IMR-90 (cell line): ENCODE results near the gene ZNF329. TPM values are rescaled to one million over a fixed set of nuclear protein-coding genes. Genes with fewer than 3 reads are reported as not detected.

ENCODE experiments used
- ATAC-seq: fragments of 200-7000 bp; cut with Tn5 transposase; 2 replicates; pipeline ENCODE4 v1.9.1; 2020; ENCODE audit warnings: low read depth, mild to moderate bottlenecking, moderate library complexity
- BruUV-seq: library from RNA; stranded (reverse); fragments of 400-500 nt; replicated peaks from 2 replicates; lab custom pipeline; 2021; lab: Mats Ljungman, UMichigan
- CTCF ChIA-PET: fragments of 300-600 bp; formaldehyde crosslinking; extraction: SDS; loops from one replicate; lab custom pipeline; 2021; ENCODE audit warnings: antibody characterized with exemption; lab: Yijun Ruan, JAX
- POLR2A ChIA-PET: fragments of 300-600 bp; sonication (Branson Sonifier 250); formaldehyde crosslinking; loops from one replicate; lab custom pipeline; 2022; ENCODE audit warnings: antibody characterized with exemption; ENCODE audit not compliant: unreplicated experiment; lab: Charles Lee
- DNase-seq: peaks from one replicate; pipeline ENCODE4 v3.0.0; 2013
- H2AFZ ChIP-seq: replicated peaks from 2 replicates; pipeline ENCODE3; 2013; ENCODE audit warnings: low read length, mild to moderate bottlenecking; ENCODE audit not compliant: poor library complexity
- H2AK5ac ChIP-seq: 2 replicates; pipeline ENCODE4 v1.6.1; 2013; ENCODE audit warnings: low read depth, low read length, inconsistent platforms
- H2AK9ac ChIP-seq: replicated peaks from 2 replicates; pipeline ENCODE3; 2013; ENCODE audit warnings: mild to moderate bottlenecking, low read depth, low read length, moderate library complexity; ENCODE audit not compliant: poor library complexity
- H2BK120ac ChIP-seq: 2 replicates; pipeline ENCODE4 v1.6.1; 2013; ENCODE audit warnings: low read depth, low read length, inconsistent platforms
- H2BK15ac ChIP-seq: 3 replicates; pipeline ENCODE4 v1.6.1; 2013; ENCODE audit warnings: low read depth, low read length, inconsistent platforms
- H2BK20ac ChIP-seq: 2 replicates; pipeline ENCODE4 v1.6.1; 2013; ENCODE audit warnings: low read depth, mild to moderate bottlenecking, inconsistent platforms, low read length, moderate library complexity
- H2BK5ac ChIP-seq: 2 replicates; pipeline ENCODE4 v1.6.1; 2013; ENCODE audit warnings: mild to moderate bottlenecking, low read depth, low read length, inconsistent platforms; ENCODE audit not compliant: poor library complexity, severe bottlenecking
- H3K14ac ChIP-seq: replicated peaks from 2 replicates; pipeline ENCODE4 v1.6.1; 2013; ENCODE audit warnings: low read depth, low read length, inconsistent platforms
- H3K18ac ChIP-seq: 2 replicates; pipeline ENCODE4 v1.6.1; 2013; ENCODE audit warnings: low read depth, low read length, control low read depth
- H3K23ac ChIP-seq: 2 replicates; pipeline ENCODE4 v1.6.1; 2013; ENCODE audit warnings: low read depth, low read length, inconsistent platforms
- H3K27ac ChIP-seq: 2 replicates; pipeline ENCODE4 v1.5.1; 2013; ENCODE audit warnings: mild to moderate bottlenecking, control low read depth, low read length; ENCODE audit not compliant: insufficient read depth
- H3K27me3 ChIP-seq: 2 replicates; pipeline ENCODE4 v1.6.1; 2013; ENCODE audit warnings: low read length; ENCODE audit not compliant: control insufficient read depth, insufficient read depth
- H3K36me3 ChIP-seq: 2 replicates; pipeline ENCODE4 v1.6.1; 2013; ENCODE audit warnings: low read length, mixed read lengths; ENCODE audit not compliant: control insufficient read depth, insufficient read depth
- H3K4ac ChIP-seq: 2 replicates; pipeline ENCODE4 v1.6.1; 2013; ENCODE audit warnings: low read depth, low read length, inconsistent platforms
- H3K4me1 ChIP-seq: 2 replicates; pipeline ENCODE4 v1.6.1; 2013; ENCODE audit warnings: low read length, mixed read lengths; ENCODE audit not compliant: control insufficient read depth, insufficient read depth
- H3K4me2 ChIP-seq: 2 replicates; pipeline ENCODE4 v1.6.1; 2013; ENCODE audit warnings: low read depth, mild to moderate bottlenecking, control low read depth, low read length, moderate library complexity
- H3K4me3 ChIP-seq: 2 replicates; pipeline ENCODE4 v1.5.1; 2013; ENCODE audit warnings: low read depth, mild to moderate bottlenecking, control low read depth, low read length, moderate library complexity; ENCODE audit not compliant: insufficient read depth
- H3K56ac ChIP-seq: 2 replicates; pipeline ENCODE4 v1.6.1; 2013; ENCODE audit warnings: low read length, inconsistent platforms; ENCODE audit not compliant: insufficient read depth; ENCODE audit errors: extremely low read depth
- H3K79me1 ChIP-seq, 2 experiments: 2 replicates each; pipeline ENCODE4 v1.6.1; 2013; ENCODE audit warnings: low read length in 2 of 2, inconsistent platforms in 1 of 2, low read depth in 1 of 2
- H3K9ac ChIP-seq: 2 replicates; pipeline ENCODE4 v1.6.1; 2013; ENCODE audit warnings: low read depth, low read length, control low read depth
- H3K9me1 ChIP-seq: 2 replicates; pipeline ENCODE4 v1.6.1; 2013; ENCODE audit warnings: low read length, inconsistent platforms; ENCODE audit not compliant: insufficient read depth
- H3K9me3 ChIP-seq: 2 replicates; pipeline ENCODE4 v1.6.1; 2013; ENCODE audit warnings: low read length; ENCODE audit not compliant: control insufficient read depth, insufficient read depth
- H4K20me1 ChIP-seq: 2 replicates; pipeline ENCODE4 v1.6.1; 2013; ENCODE audit warnings: low read length, inconsistent platforms; ENCODE audit not compliant: insufficient read depth
- H4K5ac ChIP-seq: 2 replicates; pipeline ENCODE4 v1.6.1; 2013; ENCODE audit warnings: mild to moderate bottlenecking, low read depth, low read length, control low read depth
- H4K8ac ChIP-seq, 2 experiments: 2 replicates each; pipeline ENCODE4 v1.6.1; 2013; ENCODE audit warnings: low read depth in 2 of 2, low read length in 2 of 2, control low read depth in 1 of 2, inconsistent platforms in 1 of 2
- H4K91ac ChIP-seq: 2 replicates; pipeline ENCODE4 v1.6.1; 2013; ENCODE audit warnings: low read depth, low read length, inconsistent platforms; ENCODE audit not compliant: insufficient read depth
- BHLHE40 ChIP-seq: fragments of 150-350 bp; IDR thresholded peaks from 2 replicates; pipeline ENCODE4 v1.6.1; 2016; ENCODE audit warnings: mild to moderate bottlenecking, low read depth, low read length
- CHD1 ChIP-seq: IDR thresholded peaks from 2 replicates; pipeline ENCODE4 v1.6.1; 2012; ENCODE audit warnings: low read depth, low read length, improper control_type of control experiment
- FOS ChIP-seq: fragments of 150-350 bp; IDR thresholded peaks from 2 replicates; pipeline ENCODE4 v1.6.1; 2016; ENCODE audit warnings: low read depth, low read length
- MAFK ChIP-seq: IDR thresholded peaks from 2 replicates; pipeline ENCODE4 v1.6.1; 2012; ENCODE audit warnings: low read depth, low read length, improper control_type of control experiment
- MAZ ChIP-seq: IDR thresholded peaks from 2 replicates; pipeline ENCODE4 v1.6.1; 2012; ENCODE audit warnings: low read depth, mild to moderate bottlenecking, low read length, improper control_type of control experiment, moderate library complexity, borderline replicate concordance
- MXI1 ChIP-seq: IDR thresholded peaks from 2 replicates; pipeline ENCODE4 v1.6.1; 2012; ENCODE audit warnings: low read depth, mild to moderate bottlenecking, low read length, moderate library complexity, borderline replicate concordance
- NFE2L2 ChIP-seq: fragments of 150-350 bp; IDR thresholded peaks from 2 replicates; pipeline ENCODE4 v1.6.1; 2016; ENCODE audit warnings: low read depth, mild to moderate bottlenecking, low read length
- POLR2A ChIP-seq: IDR thresholded peaks from 2 replicates; pipeline ENCODE4 v1.6.1; 2012; ENCODE audit warnings: mild to moderate bottlenecking, low read depth, low read length
- RCOR1 ChIP-seq: IDR thresholded peaks from 2 replicates; pipeline ENCODE4 v1.6.1; 2012; ENCODE audit warnings: mild to moderate bottlenecking, low read length, improper control_type of control experiment; ENCODE audit not compliant: insufficient replicate concordance
- RFX5 ChIP-seq: IDR thresholded peaks from 2 replicates; pipeline ENCODE4 v1.8.0; 2012; ENCODE audit warnings: low read depth, mild to moderate bottlenecking, low read length, moderate library complexity
- SMC3 ChIP-seq: fragments of 150-350 bp; IDR thresholded peaks from 2 replicates; pipeline ENCODE4 v1.6.1; 2016; ENCODE audit warnings: low read depth, mild to moderate bottlenecking, antibody characterized with exemption, low read length, moderate library complexity
- WGBS, 2 experiments: methylation state at CpG; one replicate each; pipeline versions ENCODE4 v1.1.5 to v1.1.7; 2013; ENCODE audit warnings: missing lambda C conversion rate in 2 of 2; ENCODE audit not compliant: insufficient read length in 1 of 2; ENCODE audit errors: extremely low coverage in 2 of 2; 5-methylcytosine and 5-hydroxymethylcytosine counted together
- dilution Hi-C: fragments of 300-500 bp; cut with HindIII; formaldehyde crosslinking; loops from one replicate; pipeline ENCODE4 v1.14.3; 2018; ENCODE audit warnings: low sequenced_read_pairs; ENCODE audit not compliant: unreplicated experiment
- in situ Hi-C: fragments of 300-500 bp; cut with MboI; formaldehyde crosslinking; loops from 3 replicates; pipeline ENCODE4 v1.14.3; 2019; ENCODE audit warnings: low sequenced_read_pairs, inconsistent platforms, mixed read lengths
- intact Hi-C: fragments of 100-400 bp; cut with micrococcal nuclease; formaldehyde crosslinking; loops from 2 replicates; pipeline ENCODE4 v1.10.0; 2022
- polyA plus RNA-seq, 3 experiments: library from polyadenylated mRNA; depleted of rRNA; stranded (reverse); fragments of >200 nt; gene quantifications; 2 replicates each; pipeline ENCODE4 v1.2.3, GENCODE V29; 2012; ENCODE audit warnings: low replicate concordance in 1 of 3
- total RNA-seq: library from RNA; depleted of rRNA; stranded (reverse); fragments of >200 nt; gene quantifications from 2 replicates; pipeline ENCODE4 v1.2.3, GENCODE V29; 2012
- TF ChIP-seq, protein P1 (sequence below): fragments of 150-350 bp; IDR thresholded peaks from 2 replicates; pipeline ENCODE4 v1.6.1; 2017; ENCODE audit warnings: mild to moderate bottlenecking, antibody characterized with exemption, low read length, low read depth
- TF ChIP-seq, protein P2 (sequence below): conservative IDR thresholded peaks from 2 replicates; pipeline ENCODE4 v1.5.1; 2012; ENCODE audit warnings: mild to moderate bottlenecking, low read depth, low read length, improper control_type of control experiment
- TF ChIP-seq, protein P3 (sequence below): fragments of 150-350 bp; IDR thresholded peaks from 2 replicates; pipeline ENCODE4 v1.6.1; 2016; ENCODE audit warnings: low read depth, mild to moderate bottlenecking, low read length, moderate library complexity, borderline replicate concordance

The ZNF329 gene
- total and polyA plus RNA-seq, 2 of the 4 experiments (the other 2 are of a cell fraction): 4.7 to 16.8 TPM

DNA sequence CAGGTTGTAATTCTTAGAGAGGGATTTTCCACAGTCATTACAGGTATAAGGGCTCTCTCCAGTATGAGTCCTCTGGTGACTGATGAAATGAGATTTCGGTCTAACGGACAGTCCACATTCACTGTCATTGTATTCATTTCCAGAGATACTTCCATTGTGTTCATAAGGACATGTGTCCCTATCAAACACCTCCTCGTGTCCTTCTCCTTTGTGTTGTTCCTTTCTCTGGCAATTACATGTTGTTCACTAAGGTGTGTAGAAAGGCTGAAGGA lies 42.1 kb downstream of the ZNF329 start:
- Histone ChIP-seq H3K36me3 (no peaks in the 10 kb centered on the region), H3K27ac (no peak overlapping the region), H4K20me1 (no peaks in the 10 kb centered on the region), H3K4me3 (no peak overlapping the region), H4K91ac (no peak overlapping the region), H3K4me1 (no peaks in the 10 kb centered on the region), H2BK20ac (no peak overlapping the region), H2BK120ac (no peak overlapping the region), H3K56ac (no peak overlapping the region), H3K4ac (no peak overlapping the region), H3K9me3 (peaks cover 65% of the 10 kb centered on the region), H3K18ac (no peak overlapping the region), H4K5ac (no peak overlapping the region), H3K9me1 (no peaks in the 10 kb centered on the region), H3K79me1 (no peaks in the 10 kb centered on the region), H3K14ac (no peak overlapping the region), H2BK5ac (no peak overlapping the region), H2AK9ac (no peak overlapping the region), H3K23ac (no peak overlapping the region), H2AK5ac (no peak overlapping the region), H2AFZ (no peak overlapping the region), H3K27me3 (no peaks in the 10 kb centered on the region), H4K8ac (no peak overlapping the region), H3K4me2 (no peak overlapping the region), H2BK15ac (no peak overlapping the region), H3K9ac (no peak overlapping the region)
- ATAC-seq (no peak), DNase-seq (no peak)
- dilution Hi-C loops: no loop called here
- TF ChIP-seq, protein P1, sequence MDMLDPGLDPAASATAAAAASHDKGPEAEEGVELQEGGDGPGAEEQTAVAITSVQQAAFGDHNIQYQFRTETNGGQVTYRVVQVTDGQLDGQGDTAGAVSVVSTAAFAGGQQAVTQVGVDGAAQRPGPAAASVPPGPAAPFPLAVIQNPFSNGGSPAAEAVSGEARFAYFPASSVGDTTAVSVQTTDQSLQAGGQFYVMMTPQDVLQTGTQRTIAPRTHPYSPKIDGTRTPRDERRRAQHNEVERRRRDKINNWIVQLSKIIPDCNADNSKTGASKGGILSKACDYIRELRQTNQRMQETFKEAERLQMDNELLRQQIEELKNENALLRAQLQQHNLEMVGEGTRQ: no peak
- no peak for TF ChIP-seq CHD1
- no peak for TF ChIP-seq BHLHE40
- TF ChIP-seq, protein P2, sequence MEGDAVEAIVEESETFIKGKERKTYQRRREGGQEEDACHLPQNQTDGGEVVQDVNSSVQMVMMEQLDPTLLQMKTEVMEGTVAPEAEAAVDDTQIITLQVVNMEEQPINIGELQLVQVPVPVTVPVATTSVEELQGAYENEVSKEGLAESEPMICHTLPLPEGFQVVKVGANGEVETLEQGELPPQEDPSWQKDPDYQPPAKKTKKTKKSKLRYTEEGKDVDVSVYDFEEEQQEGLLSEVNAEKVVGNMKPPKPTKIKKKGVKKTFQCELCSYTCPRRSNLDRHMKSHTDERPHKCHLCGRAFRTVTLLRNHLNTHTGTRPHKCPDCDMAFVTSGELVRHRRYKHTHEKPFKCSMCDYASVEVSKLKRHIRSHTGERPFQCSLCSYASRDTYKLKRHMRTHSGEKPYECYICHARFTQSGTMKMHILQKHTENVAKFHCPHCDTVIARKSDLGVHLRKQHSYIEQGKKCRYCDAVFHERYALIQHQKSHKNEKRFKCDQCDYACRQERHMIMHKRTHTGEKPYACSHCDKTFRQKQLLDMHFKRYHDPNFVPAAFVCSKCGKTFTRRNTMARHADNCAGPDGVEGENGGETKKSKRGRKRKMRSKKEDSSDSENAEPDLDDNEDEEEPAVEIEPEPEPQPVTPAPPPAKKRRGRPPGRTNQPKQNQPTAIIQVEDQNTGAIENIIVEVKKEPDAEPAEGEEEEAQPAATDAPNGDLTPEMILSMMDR: no peak
- TF ChIP-seq MAZ: no peak
- no peak for TF ChIP-seq SMC3
- no peak for TF ChIP-seq MXI1
- TF ChIP-seq RFX5: no peak
- TF ChIP-seq RCOR1: no peak
- no peak for TF ChIP-seq MAFK
- TF ChIP-seq FOS: no peak
- no peak for TF ChIP-seq POLR2A
- TF ChIP-seq, protein P3, sequence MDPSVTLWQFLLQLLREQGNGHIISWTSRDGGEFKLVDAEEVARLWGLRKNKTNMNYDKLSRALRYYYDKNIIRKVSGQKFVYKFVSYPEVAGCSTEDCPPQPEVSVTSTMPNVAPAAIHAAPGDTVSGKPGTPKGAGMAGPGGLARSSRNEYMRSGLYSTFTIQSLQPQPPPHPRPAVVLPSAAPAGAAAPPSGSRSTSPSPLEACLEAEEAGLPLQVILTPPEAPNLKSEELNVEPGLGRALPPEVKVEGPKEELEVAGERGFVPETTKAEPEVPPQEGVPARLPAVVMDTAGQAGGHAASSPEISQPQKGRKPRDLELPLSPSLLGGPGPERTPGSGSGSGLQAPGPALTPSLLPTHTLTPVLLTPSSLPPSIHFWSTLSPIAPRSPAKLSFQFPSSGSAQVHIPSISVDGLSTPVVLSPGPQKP: no peak
- no peak for TF ChIP-seq NFE2L2
- no TSS peak for BruUV-seq
- intact Hi-C loops: no loop called here
- ChIA-PET CTCF (no interaction called here), POLR2A (no interaction called here)
- WGBS, 2 experiments: no CpG with 5 or more reads among the region's 3 CpGs
- in situ Hi-C loops: no loop called here
